ENCODE data around the gene NPRL2.

Gene NPRL2

GRCh38 chr3:50350527-50351322 lies at the start of gene NPRL2, which contains the start of gene CYB561D2:
Gene NPRL2, minus strand, starts transcription at chr3:50350775. Its CDS starts 123 bp downstream, at chr3:50350652.
Gene CYB561D2, plus strand, starts transcription at chr3:50350862. Its CDS starts 572 bp downstream, at chr3:50351434.
- DNase-seq (ENCODE audit: low read depth in 3 of 3): peak; percentile 96 to 99 (median 96)

GRCh38 chr3:50396502-50396901 lies 45.9 kb upstream of the NPRL2 start:
- DNase-seq (ENCODE audit: low read depth in 3 of 3): no peak

- no peak for DNase-seq (ENCODE audit: low read depth in 3 of 3)
These were observed 44.7 kb upstream of the NPRL2 start for GRCh38 chr3:50395070-50395860.

GRCh38 chr3:50393061-50393460 lies 42.5 kb upstream of the NPRL2 start:
- DNase-seq (ENCODE audit: low read depth in 3 of 3): no peak

GRCh38 chr3:50392101-50392715 lies 41.6 kb upstream of the NPRL2 start:
- no peak for DNase-seq (ENCODE audit: low read depth in 3 of 3)

GRCh38 chr3:50390508-50391224 lies 40.1 kb upstream of the NPRL2 start:
- no peak for DNase-seq (ENCODE audit: low read depth in 3 of 3)

- no peak for DNase-seq (ENCODE audit: low read depth in 3 of 3)
These were observed 38.8 kb upstream of the NPRL2 start for GRCh38 chr3:50389414-50389767.

- no peak for DNase-seq (ENCODE audit: low read depth in 3 of 3)
These were observed 38.3 kb upstream of the NPRL2 start for GRCh38 chr3:50388720-50389413.

GRCh38 chr3:50388016-50388719 lies 37.6 kb upstream of the NPRL2 start:
- no peak for DNase-seq (ENCODE audit: low read depth in 3 of 3)

GRCh38 chr3:50385754-50386153 lies 35.2 kb upstream of the NPRL2 start:
- DNase-seq (ENCODE audit: low read depth in 3 of 3): no peak

GRCh38 chr3:50383750-50384149 lies 33.2 kb upstream of the NPRL2 start:
- DNase-seq (ENCODE audit: low read depth in 3 of 3): no peak

- no peak for DNase-seq (ENCODE audit: low read depth in 3 of 3)
These were observed 32.1 kb upstream of the NPRL2 start for GRCh38 chr3:50382722-50383121.

GRCh38 chr3:50381383-50381782 lies 30.8 kb upstream of the NPRL2 start:
- no peak for DNase-seq (ENCODE audit: low read depth in 3 of 3)

- no peak for DNase-seq (ENCODE audit: low read depth in 3 of 3)
These were observed 30.0 kb upstream of the NPRL2 start for GRCh38 chr3:50380405-50381085.

- DNase-seq (ENCODE audit: low read depth in 3 of 3): no peak
These were observed 28.2 kb upstream of the NPRL2 start for GRCh38 chr3:50378757-50379156.

- DNase-seq (ENCODE audit: low read depth in 3 of 3): no peak
These were observed 27.4 kb upstream of the NPRL2 start for GRCh38 chr3:50378024-50378423.

GRCh38 chr3:50375258-50375931 lies 24.8 kb upstream of the NPRL2 start:
- no peak for DNase-seq (ENCODE audit: low read depth in 3 of 3)

GRCh38 chr3:50374363-50375257 lies 24.0 kb upstream of the NPRL2 start:
- no peak for DNase-seq (ENCODE audit: low read depth in 3 of 3)

All from stimulated activated CD4-positive, alpha-beta T cell treated with anti-CD3 and anti-CD28 coated beads, TNF-alpha, amount 100 ng/mL, for 48 hours (primary cell).